Activated gamma-delta T cell treated with anti-CD3 and anti-CD28 coated beads, Interleukin-2, amount 50 U/mL, for 16 hours (primary cell): ENCODE measurements around the gene UQCR11.

Experiments
- DNase-seq: peaks from one replicate; pipeline ENCODE4 v3.0.0-alpha.2; 2020; ENCODE audit warnings: low read depth

Gene UQCR11

DNA sequence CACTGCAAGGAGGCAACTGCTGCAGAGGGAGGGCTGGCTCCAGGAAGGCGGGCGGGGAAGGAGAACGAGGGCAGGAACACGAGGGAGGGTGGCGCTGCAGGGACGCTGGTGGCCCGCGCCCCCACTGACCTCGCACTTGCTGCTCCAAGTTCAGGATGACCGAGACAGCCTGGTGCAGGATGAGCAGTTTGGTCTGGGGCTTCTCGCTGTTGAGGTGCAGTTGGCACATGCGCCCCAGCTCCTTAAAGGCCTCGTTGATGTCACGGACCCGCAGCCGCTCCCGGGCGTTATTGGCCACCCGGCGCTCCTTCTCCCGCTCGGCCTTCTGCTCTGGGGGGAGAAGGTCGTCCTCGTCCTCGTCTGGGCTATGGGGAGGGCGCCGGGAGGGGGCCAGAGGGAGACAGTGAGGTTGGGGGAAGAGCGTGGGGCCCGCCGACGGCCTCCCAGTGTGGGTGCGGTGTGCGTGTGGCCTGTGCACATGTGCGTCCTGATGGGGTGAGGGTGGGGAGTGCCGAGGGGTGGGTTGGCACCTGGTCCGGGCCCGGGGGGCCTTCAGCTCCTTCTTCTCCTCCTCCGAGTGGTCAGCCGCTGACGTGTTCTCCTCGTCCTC is 10.0 kb upstream of the UQCR11 start:
- DNase-seq, result no peak

DNA sequence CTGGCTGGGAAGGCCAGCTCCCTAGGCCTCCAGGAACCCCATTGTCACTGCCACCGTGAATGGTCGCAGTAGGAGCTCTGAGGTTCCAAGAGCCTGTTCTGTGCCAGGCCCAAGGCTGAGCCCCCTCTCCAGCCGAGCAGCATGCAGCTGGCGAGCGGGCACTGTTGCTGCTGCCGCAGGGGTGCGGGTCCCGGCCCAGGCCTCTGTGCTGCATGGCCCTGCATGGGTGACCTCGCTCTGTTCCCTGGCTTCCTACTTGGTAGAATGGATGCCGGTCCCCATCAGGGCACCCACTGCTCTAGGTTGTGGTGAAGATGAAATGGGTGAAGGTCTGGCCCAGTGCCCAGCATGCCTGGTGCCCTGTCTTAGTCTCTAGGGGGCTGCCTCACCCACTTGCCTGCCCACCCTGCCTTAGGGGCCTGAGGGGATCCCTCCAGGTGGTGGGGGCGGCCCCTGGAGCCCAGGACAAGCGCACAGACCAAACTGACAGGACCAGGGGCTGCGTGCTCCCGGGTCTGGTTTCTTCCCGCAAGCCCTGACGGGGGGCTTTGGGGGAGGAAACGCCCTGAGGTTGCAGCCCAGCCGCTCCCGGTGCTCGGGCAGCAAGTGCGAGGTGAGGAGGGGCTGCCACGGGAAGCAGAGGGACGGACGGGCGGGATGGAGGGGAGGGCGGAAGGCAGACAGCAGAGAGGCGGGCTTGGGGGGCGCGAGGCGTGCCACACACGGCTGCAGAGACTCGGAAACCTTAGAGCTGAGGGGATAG is 8.7 kb upstream of the UQCR11 start:
- no peak for DNase-seq

- DNase-seq, result no peak
Observed at GRCh38 chr19:1613146-1613545, 7.9 kb upstream of the UQCR11 start.

DNA sequence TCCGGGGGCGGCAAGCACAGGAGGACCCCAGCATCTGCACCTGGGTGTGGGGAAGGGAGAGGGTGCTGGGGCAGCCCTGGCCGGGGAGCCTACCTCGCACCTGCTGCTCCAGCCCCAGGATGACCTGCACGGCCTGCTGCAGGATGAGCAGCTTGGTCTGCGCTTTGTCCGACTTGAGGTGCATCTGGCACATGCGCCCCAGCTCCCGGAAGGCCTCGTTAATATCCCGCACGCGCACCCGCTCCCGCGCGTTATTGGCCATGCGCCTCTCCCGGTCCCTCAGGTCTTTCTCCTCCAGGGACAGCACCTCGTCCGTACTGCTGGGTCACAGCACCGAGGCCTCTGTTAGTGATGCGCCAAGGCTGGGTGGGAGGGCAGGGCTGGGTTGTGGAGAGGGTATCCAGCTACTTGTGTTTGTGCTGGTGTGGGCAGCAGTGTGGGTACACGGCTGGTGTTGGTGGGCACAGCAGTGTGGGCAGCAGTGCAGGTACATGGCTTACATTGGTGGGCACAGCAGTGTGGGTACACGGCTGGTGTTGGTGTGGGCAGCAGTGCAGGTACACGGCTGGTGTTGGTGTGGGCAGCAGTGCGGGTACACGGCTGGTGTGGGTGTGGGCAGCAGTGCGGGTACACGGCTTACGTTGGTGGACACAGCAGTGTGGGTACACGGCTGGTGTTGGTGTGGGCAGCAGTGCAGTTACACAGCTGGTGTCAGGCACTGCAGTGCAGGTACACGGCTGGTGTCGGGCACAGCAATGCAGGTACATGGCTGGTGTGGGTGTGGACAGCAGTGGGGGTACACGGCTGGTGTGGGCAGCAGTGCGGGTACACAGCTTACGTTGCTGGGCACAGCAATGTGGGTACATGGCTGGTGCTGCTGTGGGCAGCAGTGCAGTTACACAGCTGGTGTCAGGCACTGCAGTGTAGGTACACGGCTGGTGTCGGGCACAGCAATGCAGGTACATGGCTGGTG is 7.1 kb upstream of the UQCR11 start:
- DNase-seq, result no peak

GRCh38 chr19:1611353-1611752 is 6.1 kb upstream of the UQCR11 start:
- no peak for DNase-seq

DNA sequence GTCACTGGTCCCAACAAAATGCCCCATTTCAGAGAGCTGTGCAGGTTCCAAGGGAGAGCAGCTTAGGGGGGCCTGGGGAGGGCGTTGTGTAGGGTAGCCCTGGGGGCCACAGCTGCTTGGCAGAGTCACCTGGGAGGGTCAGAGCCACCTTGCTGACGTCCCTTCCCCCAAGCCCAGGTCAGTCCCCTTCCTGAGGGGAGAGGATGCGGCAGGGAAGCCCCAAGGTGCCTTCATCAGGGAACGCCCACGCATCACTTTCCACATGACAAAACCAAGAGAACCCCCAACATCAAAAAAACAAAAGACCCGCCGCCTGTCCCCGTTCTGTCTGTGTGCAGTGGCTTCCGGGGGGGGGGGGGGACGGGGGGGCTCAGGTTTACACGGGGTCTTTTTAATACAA is 5.3 kb upstream of the UQCR11 start:
- no peak for DNase-seq

- no peak for DNase-seq
Observed at GRCh38 chr19:1609680-1610474, 4.6 kb upstream of the UQCR11 start.

DNA sequence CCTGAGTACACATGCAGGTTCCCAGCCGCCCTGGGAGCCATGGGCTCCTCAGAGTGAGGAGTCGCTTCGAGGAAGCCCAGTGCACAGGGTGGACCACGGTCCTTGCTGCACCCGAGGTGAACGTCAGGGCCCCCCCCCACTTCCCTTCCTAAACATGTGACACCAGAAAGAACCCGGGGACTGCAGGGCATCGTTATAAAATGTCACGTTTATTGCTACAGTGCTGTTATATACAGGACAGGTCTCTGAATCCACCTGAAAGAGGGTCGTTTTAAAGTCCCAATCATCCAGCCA is 3.8 kb upstream of the UQCR11 start:
- no peak for DNase-seq

- DNase-seq, result no peak
Observed at GRCh38 chr19:1608359-1609102, 3.3 kb upstream of the UQCR11 start.

GRCh38 chr19:1606138-1606651 is 933 bp upstream of the UQCR11 start:
- no peak for DNase-seq

DNA sequence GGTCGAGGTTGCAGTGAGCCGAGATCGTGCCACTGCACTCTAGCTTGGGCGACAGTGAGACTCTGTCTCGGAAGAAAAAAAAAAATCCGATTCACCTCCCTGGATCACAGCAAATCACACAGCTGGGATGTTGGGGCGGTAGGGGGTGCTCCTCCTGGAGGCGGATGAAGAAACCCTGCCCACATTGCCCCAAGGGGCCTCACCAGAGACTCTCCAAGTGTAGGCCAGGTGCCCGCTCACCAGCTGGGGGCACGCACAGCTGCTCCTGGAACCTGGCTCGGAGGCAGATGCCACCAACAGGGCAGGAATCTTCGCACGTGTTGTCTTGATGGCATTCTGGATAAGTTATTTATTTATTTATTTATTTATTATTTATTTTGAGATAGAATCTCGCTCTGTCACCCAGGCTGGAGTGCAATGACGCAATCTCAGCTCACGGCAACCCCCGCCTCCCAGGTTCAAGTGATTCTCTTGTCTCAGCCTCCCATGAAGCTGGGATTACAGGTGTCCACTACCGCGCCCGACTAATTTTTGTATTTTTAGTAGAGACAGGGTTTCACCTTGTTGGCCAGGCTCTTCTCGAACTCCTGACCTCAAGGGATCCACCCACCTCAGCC is 3.1 kb downstream of the UQCR11 start:
- no peak for DNase-seq

DNA sequence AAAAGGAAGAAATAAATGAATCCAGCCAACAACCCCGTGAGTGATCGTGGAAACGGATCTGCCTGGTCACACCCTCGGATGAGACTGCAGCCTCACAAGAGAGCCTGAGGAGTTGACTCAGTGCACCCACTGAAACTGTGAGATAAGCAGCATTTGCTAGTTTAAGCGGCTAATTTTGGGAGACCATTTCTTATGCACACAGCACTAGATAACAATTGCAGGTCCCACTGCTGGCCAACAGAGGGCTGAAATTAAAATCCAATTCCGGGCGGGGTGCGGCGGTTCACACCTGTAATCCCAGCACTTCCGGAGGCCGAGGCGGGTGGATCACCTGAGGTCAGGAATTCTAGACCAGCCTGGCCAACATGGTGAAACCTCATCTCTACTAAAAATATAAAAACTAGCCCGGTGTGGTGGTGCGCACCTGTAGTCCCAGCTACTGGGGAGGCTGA is 3.6 kb downstream of the UQCR11 start:
- DNase-seq, result no peak

DNA sequence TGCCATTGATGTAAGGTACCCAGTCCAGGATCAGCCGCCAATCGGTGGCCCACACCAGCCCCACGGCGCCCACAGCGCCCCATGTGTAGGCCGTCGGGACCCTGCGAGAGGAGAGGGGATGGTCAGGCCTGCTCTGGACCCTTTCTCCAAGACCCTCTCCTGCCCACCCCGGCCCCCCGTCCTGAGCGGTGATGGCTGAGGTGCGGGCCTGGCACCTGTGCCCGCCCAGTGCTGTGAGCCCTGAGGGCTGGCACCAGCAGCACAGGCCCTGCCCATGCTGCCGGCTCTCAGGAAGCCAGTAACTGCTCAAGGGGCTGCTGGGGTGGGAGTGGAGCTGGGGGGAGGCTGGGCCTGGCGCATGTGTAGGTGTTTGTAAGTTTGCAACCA is 5.8 kb downstream of the UQCR11 start:
- no peak for DNase-seq

DNA sequence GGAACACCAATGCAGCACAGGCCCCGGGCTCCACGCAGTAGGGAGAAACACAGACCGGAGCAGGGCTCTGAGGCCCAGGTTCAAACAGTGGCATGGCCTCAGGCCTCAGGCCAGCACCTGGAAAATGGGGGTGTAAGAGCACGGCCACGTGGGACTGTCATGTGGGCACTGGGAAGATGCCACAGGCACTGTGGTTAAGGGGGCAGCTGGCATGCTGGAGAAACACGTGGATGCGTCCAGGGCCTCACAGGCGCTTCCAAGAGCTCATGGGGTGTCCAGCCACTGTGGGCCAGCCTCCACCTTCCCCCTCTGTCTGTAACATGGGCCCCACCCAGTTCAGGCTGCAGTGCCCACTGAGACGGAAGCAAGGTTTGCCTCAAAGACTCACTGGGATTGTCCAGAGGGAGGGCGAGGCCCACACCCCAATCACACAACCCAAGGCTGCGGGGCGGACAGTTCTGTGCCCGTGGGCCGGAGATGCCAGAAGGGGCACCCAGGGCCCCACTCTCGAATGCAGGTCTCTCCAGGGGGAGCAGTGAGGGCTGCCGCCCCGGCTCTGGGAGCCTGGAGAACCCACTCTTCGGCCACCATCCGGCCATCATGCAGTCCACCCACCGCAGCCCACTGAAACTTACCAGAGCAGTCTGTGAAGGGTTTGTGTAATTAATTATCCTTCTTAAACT is 6.3 kb downstream of the UQCR11 start:
- no peak for DNase-seq

GRCh38 chr19:1593501-1593772 is 11.8 kb downstream of the UQCR11 start:
- DNase-seq, result no peak

DNA sequence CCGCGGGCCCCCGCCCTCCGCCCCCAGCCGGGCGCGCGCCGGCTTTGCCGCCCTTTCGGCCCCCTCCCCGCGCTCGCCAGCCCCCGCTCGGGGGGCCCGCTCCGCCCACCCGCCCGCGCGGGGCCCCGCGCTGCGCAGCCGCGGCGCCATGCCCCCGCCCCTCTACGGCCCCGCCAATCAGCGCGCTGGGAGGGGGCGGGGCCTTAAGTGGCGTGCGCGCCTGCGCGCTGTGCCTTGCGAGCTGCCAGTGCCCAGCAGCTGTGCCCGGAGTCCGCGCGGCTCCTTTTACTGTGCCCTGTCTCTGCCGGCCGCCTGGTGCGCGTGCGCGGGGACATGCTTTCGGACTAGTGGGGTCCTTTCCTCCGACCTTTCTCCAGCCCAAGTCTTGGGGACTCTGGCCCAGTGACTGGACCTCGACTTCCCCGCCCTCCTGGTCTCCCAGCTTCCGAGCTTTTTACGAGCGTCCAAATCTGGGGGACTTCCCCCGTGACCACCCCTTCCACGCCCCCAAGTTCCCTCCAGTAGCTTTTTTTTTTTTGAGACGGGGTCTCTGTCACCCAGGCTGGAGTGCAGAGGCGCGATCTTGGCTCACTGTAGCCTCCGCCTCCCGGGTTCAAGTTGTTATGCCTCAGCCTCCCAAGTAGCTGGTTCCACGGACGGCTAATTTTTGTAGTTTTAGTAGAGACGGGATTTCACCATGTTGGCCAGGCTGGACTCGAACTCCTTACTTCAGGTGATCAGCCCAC is 12.3 kb downstream of the UQCR11 start, which contains the start of gene MBD3:
MBD3 (minus strand) TSS at position 111 of the 746 bp plus-strand sequence. CDS start 234 bp downstream, outside the sequence.
- DNase-seq, result peak; percentile 79

GRCh38 chr19:1592024-1592754 is 13.1 kb downstream of the UQCR11 start:
- peak; percentile 73 for DNase-seq

- DNase-seq, result no peak
Observed at GRCh38 chr19:1591421-1592023, 13.7 kb downstream of the UQCR11 start.
